HL-60 (cell line): ENCODE data around the gene KRT75.

Experiments
- DNase-seq, 2 experiments: peaks; one replicate each; pipeline ENCODE4 v3.0.0-alpha.2; 2010 to 2020; ENCODE audit warnings: low read depth in 1 of 2, low spot score in 1 of 2
- H3K27ac ChIP-seq: fragments of 250-450 bp; sonication (Bioruptor Pico); replicated peaks from 2 replicates; pipeline ENCODE4 v1.5.1; 2020; ENCODE audit warnings: mild to moderate bottlenecking, moderate library complexity
- H3K27me3 ChIP-seq: fragments of 250-450 bp; sonication (Bioruptor Pico); 2 replicates; pipeline ENCODE4 v1.5.1; 2021; ENCODE audit warnings: mild to moderate bottlenecking, moderate library complexity; ENCODE audit not compliant: insufficient read depth, poor library complexity, severe bottlenecking
- H3K4me3 ChIP-seq: replicated peaks from 2 replicates; pipeline ENCODE4 v1.5.1; 2011; ENCODE audit warnings: mild to moderate bottlenecking, control low read depth, low read length; ENCODE audit not compliant: insufficient read depth
- GABPA ChIP-seq: IDR thresholded peaks from 2 replicates; pipeline ENCODE4 v1.6.1; 2012; ENCODE audit warnings: low read depth
- POLR2AphosphoS5 ChIP-seq: IDR thresholded peaks from 2 replicates; pipeline ENCODE4 v1.6.1; 2012; ENCODE audit warnings: low read depth
- SPI1 ChIP-seq: IDR thresholded peaks from 2 replicates; pipeline ENCODE4 v1.6.1; 2012; ENCODE audit warnings: low read depth, mild to moderate bottlenecking, borderline replicate concordance
- long read RNA-seq: library from polyadenylated mRNA; unstranded; transcript quantifications from one replicate; pipeline ENCODE4 v2.0.0, GENCODE V29; 2020
- TF ChIP-seq, protein P1 (sequence below): IDR thresholded peaks from one replicate; pipeline ENCODE4 v1.5.1; 2011; ENCODE audit warnings: low read length, control low read depth, inconsistent platforms; ENCODE audit not compliant: insufficient read depth
- TF ChIP-seq, protein P2 (sequence below): IDR thresholded peaks from 2 replicates; pipeline ENCODE4 v1.6.1; 2012; ENCODE audit warnings: low read depth; ENCODE audit not compliant: insufficient replicate concordance

The KRT75 gene
- long read RNA-seq: 0 reads

DNA sequence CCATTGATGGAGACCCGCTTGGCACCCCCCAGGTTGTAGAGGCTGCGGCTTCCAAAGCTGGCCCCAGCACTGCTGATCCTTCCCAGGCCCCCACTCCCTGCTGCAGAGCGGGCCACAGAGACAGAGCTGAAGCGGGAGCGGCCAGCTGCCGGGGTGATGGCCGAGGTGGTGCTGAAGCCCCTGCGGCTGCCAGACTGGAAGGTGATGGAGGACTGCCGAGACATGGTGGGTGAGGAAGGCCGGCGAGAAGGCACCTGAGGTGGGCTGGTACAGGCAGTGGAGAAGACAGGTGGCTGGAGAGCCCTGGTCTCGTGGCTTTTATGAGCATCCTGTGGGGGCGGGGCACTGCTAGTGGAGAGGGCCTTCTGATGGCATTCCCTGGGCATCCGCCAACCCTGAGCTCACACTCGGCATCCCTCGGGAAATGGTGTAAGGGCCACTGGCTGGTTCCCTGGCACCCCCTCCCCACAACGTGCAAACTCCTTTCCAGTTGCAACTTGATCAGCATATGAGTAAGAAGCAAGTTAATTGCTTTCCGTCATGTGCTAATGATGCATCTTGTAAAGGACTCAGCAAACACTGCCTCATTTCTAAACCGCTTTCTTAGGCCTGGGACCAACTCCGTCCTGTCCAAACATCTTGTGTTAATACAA is at the start of gene KRT75:
Gene KRT75, minus strand, starts transcription at position 291 of the 653 bp plus-strand sequence. Its CDS starts 67 bp downstream, at position 224.
- H3K27me3 ChIP-seq: no peaks in the 10 kb centered on the region
- TF ChIP-seq, protein P1, sequence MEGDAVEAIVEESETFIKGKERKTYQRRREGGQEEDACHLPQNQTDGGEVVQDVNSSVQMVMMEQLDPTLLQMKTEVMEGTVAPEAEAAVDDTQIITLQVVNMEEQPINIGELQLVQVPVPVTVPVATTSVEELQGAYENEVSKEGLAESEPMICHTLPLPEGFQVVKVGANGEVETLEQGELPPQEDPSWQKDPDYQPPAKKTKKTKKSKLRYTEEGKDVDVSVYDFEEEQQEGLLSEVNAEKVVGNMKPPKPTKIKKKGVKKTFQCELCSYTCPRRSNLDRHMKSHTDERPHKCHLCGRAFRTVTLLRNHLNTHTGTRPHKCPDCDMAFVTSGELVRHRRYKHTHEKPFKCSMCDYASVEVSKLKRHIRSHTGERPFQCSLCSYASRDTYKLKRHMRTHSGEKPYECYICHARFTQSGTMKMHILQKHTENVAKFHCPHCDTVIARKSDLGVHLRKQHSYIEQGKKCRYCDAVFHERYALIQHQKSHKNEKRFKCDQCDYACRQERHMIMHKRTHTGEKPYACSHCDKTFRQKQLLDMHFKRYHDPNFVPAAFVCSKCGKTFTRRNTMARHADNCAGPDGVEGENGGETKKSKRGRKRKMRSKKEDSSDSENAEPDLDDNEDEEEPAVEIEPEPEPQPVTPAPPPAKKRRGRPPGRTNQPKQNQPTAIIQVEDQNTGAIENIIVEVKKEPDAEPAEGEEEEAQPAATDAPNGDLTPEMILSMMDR: no peak
- TF ChIP-seq SPI1 (no peak), POLR2AphosphoS5 (no peak), GABPA (no peak)
- TF ChIP-seq, protein P2, sequence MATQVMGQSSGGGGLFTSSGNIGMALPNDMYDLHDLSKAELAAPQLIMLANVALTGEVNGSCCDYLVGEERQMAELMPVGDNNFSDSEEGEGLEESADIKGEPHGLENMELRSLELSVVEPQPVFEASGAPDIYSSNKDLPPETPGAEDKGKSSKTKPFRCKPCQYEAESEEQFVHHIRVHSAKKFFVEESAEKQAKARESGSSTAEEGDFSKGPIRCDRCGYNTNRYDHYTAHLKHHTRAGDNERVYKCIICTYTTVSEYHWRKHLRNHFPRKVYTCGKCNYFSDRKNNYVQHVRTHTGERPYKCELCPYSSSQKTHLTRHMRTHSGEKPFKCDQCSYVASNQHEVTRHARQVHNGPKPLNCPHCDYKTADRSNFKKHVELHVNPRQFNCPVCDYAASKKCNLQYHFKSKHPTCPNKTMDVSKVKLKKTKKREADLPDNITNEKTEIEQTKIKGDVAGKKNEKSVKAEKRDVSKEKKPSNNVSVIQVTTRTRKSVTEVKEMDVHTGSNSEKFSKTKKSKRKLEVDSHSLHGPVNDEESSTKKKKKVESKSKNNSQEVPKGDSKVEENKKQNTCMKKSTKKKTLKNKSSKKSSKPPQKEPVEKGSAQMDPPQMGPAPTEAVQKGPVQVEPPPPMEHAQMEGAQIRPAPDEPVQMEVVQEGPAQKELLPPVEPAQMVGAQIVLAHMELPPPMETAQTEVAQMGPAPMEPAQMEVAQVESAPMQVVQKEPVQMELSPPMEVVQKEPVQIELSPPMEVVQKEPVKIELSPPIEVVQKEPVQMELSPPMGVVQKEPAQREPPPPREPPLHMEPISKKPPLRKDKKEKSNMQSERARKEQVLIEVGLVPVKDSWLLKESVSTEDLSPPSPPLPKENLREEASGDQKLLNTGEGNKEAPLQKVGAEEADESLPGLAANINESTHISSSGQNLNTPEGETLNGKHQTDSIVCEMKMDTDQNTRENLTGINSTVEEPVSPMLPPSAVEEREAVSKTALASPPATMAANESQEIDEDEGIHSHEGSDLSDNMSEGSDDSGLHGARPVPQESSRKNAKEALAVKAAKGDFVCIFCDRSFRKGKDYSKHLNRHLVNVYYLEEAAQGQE: no peak
- no peak for DNase-seq
- H3K4me3 ChIP-seq: no peak within 1 kb of the TSS
- no peak within 1 kb of the TSS for H3K27ac ChIP-seq

DNA sequence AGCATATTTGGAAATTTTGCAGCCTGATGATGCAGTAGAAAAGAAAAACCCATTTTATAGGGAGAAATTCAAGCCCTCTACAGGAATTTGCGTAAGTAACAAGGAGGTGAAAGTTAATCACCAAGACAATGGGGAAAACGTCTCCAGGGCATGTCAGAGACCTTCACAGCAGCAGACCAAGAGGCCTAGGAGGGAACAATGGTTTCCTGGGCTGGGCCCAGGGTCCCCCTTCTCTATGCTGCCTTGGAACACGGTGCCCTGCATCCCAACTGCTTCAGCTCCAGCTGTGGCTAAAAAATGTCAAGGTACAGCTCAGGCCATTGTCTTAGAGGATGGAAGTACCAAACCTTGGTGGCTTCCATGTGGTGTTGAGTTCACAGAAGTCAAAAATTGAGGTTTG is 45.9 kb upstream of the KRT75 start:
- DNase-seq: no peak
- TF ChIP-seq GABPA (no peak), POLR2AphosphoS5 (no peak), SPI1 (no peak)
- TF ChIP-seq, protein P1: no peak
- TF ChIP-seq, protein P2: no peak
- no peak overlapping the region for H3K4me3 ChIP-seq

DNA sequence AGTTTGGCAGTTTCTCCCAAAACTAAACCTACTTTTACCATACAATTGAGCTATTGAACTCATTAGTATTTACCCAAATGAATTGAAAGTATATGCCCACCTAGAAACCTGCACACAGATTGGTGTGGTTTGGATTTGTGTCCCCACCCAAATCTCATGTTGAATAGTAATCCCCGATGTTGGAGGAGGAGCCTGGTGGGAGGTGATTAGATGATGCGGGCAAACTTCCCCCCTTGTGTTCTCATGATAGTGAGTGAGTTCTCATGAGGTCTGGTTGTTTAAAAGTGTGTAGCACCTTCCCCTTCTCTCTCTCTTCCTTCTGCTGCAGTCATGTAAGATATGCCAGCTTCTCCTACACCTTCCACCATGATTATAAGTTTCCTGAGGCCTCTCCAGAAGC is 43.5 kb upstream of the KRT75 start:
- Histone ChIP-seq H3K4me3 (no peak overlapping the region), H3K27ac (no peak overlapping the region), H3K27me3 (peaks cover 7% of the 10 kb centered on the region)
- TF ChIP-seq, protein P1: no peak
- TF ChIP-seq POLR2AphosphoS5 (no peak), SPI1 (no peak), GABPA (no peak)
- TF ChIP-seq, protein P2: no peak
- no peak for DNase-seq

More for the DNA sequence above, 45.9 kb upstream of the KRT75 start:
- H3K27ac ChIP-seq: no peak overlapping the region
- H3K27me3 ChIP-seq: peaks cover 10% of the 10 kb centered on the region
